Keratinocyte (primary cell): ENCODE data around the gene SDHC.

Source experiments
- EZH2 ChIP-seq: IDR thresholded peaks from one replicate; pipeline ENCODE4 v1.6.1; 2012; ENCODE audit warnings: inconsistent platforms, mild to moderate bottlenecking, low read length, moderate library complexity
- TF ChIP-seq, protein P1 (sequence below), 3 experiments: IDR thresholded peaks in 1 of 3; conservative IDR thresholded peaks in 1 of 3; optimal IDR thresholded peaks in 1 of 3; 2 replicates in 2 of 3; 3 replicates in 1 of 3; pipeline versions ENCODE3 to v1.5.1; 2011; ENCODE audit warnings: low read length in 3 of 3, mild to moderate bottlenecking in 3 of 3, moderate library complexity in 2 of 3, control low read depth in 1 of 3, inconsistent platforms in 1 of 3; ENCODE audit not compliant: insufficient read depth in 2 of 3; ENCODE audit errors: extremely low read depth in 1 of 3

DNA sequence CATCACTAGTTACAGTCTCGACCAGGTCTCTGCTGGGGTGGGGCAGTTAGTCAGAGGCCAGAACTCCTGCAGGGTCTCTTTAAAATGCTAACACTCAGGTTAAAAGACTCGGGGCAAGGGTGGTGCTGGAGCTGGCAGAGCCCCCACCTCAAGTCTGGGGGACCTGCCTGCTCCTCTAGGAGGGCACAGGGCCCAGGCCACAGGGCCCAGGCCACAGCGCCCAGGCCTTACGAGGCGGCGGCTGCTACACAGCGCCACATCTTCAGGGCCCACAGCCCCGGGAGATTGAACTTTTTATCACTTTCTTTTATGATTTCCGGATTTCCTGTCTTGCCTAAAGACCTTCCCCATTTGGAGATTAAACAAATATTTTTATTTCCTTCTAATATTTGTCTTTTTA, 14.8 kb upstream of the SDHC start:
- TF ChIP-seq, protein P1, sequence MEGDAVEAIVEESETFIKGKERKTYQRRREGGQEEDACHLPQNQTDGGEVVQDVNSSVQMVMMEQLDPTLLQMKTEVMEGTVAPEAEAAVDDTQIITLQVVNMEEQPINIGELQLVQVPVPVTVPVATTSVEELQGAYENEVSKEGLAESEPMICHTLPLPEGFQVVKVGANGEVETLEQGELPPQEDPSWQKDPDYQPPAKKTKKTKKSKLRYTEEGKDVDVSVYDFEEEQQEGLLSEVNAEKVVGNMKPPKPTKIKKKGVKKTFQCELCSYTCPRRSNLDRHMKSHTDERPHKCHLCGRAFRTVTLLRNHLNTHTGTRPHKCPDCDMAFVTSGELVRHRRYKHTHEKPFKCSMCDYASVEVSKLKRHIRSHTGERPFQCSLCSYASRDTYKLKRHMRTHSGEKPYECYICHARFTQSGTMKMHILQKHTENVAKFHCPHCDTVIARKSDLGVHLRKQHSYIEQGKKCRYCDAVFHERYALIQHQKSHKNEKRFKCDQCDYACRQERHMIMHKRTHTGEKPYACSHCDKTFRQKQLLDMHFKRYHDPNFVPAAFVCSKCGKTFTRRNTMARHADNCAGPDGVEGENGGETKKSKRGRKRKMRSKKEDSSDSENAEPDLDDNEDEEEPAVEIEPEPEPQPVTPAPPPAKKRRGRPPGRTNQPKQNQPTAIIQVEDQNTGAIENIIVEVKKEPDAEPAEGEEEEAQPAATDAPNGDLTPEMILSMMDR (optimal IDR thresholded peaks at IDR 0.05 in 1 of 3, IDR thresholded peaks at IDR 0.05 in 1 of 3, conservative IDR thresholded peaks at IDR 0.05 in 1 of 3; ENCODE audit: extremely low read depth in 1 of 3, insufficient read depth in 2 of 3, low read length in 3 of 3): no peak
- TF ChIP-seq EZH2: no peak
